HepG2 (cell line): Measurements from ENCODE around the gene TNNT3. TPM values are rescaled to one million over a fixed set of nuclear protein-coding genes. Genes with fewer than 3 reads are reported as not detected.

Experiments used
- CCAR2 ChIP-seq: fragments of 200-400 bp; formaldehyde crosslinking; optimal IDR thresholded peaks from 2 replicates; pipeline ENCODE3; 2018; ENCODE audit warnings: low read depth, mild to moderate bottlenecking, low read length, moderate library complexity
- ETV5 ChIP-seq: IDR thresholded peaks from 2 replicates; pipeline ENCODE4 v1.6.1; 2018; ENCODE audit warnings: missing biosample characterization, missing genetic modification reagents, inconsistent platforms, borderline replicate concordance
- EZH2 ChIP-seq: conservative IDR thresholded peaks from 2 replicates; pipeline ENCODE4 v1.6.1; 2012; ENCODE audit warnings: mild to moderate bottlenecking, low read depth, low read length, moderate library complexity
- GPN1 ChIP-seq: sonication (generic); formaldehyde crosslinking; IDR thresholded peaks from 2 replicates; pipeline ENCODE4 v1.5.1; 2020; ENCODE audit warnings: missing genetic modification reagents, borderline replicate concordance
- HNRNPK ChIP-seq: fragments of 200-400 bp; formaldehyde crosslinking; IDR thresholded peaks from 2 replicates; pipeline ENCODE4 v1.6.1; 2018; ENCODE audit warnings: low read length, low read depth, moderate library complexity, mild to moderate bottlenecking; ENCODE audit not compliant: poor library complexity, severe bottlenecking
- JDP2 ChIP-seq: sonication (generic); formaldehyde crosslinking; IDR thresholded peaks from 2 replicates; pipeline ENCODE4 v1.8.1; 2022; ENCODE audit warnings: missing genetic modification reagents, borderline replicate concordance
- MED1 ChIP-seq: sonication (generic); formaldehyde crosslinking; IDR thresholded peaks from 2 replicates; pipeline ENCODE4 v1.4.0; 2020; ENCODE audit warnings: missing genetic modification reagents
- MYPOP ChIP-seq: sonication (generic); formaldehyde crosslinking; IDR thresholded peaks from 2 replicates; pipeline ENCODE4 v1.8.1; 2023; ENCODE audit warnings: mild to moderate bottlenecking, moderate library complexity, missing genetic modification reagents
- PAWR ChIP-seq: sonication (generic); formaldehyde crosslinking; IDR thresholded peaks from 2 replicates; pipeline ENCODE4 v1.4.0; 2020; ENCODE audit warnings: missing genetic modification reagents, mild to moderate bottlenecking, borderline replicate concordance
- POLR2G ChIP-seq: fragments of 200-400 bp; formaldehyde crosslinking; IDR thresholded peaks from 2 replicates; pipeline ENCODE4 v1.6.1; 2018; ENCODE audit warnings: mild to moderate bottlenecking, low read depth, low read length, moderate library complexity
- RELA ChIP-seq: sonication (generic); formaldehyde crosslinking; IDR thresholded peaks from 2 replicates; pipeline ENCODE4 v1.4.0; 2020; ENCODE audit warnings: missing genetic modification reagents
- RFX3 ChIP-seq: IDR thresholded peaks from 2 replicates; pipeline ENCODE4 v1.6.1; 2016; ENCODE audit warnings: missing biosample characterization, missing genetic modification reagents
- SMAD1 ChIP-seq: sonication (generic); formaldehyde crosslinking; IDR thresholded peaks from 2 replicates; pipeline ENCODE4 v1.4.0; 2020; ENCODE audit warnings: missing genetic modification reagents, low read depth, mild to moderate bottlenecking, borderline replicate concordance
- SMYD3 ChIP-seq: sonication (generic); formaldehyde crosslinking; IDR thresholded peaks from 2 replicates; pipeline ENCODE4 v1.8.1; 2023; ENCODE audit warnings: mild to moderate bottlenecking, missing genetic modification reagents
- SRF ChIP-seq: IDR thresholded peaks from 2 replicates; pipeline ENCODE4 v1.6.1; 2011; ENCODE audit warnings: mild to moderate bottlenecking, low read depth, low read length, moderate library complexity
- SRY ChIP-seq: sonication (generic); formaldehyde crosslinking; IDR thresholded peaks from 2 replicates; pipeline ENCODE4 v1.8.0; 2022; ENCODE audit warnings: mild to moderate bottlenecking, missing genetic modification reagents
- THYN1 ChIP-seq: sonication (generic); formaldehyde crosslinking; IDR thresholded peaks from 2 replicates; pipeline ENCODE4 v1.8.1; 2023; ENCODE audit warnings: low read depth, mild to moderate bottlenecking, moderate library complexity, missing genetic modification reagents, borderline replicate concordance
- ZNF20 ChIP-seq: sonication (generic); formaldehyde crosslinking; IDR thresholded peaks from 2 replicates; pipeline ENCODE4 v1.4.0; 2020; ENCODE audit warnings: mild to moderate bottlenecking, moderate library complexity, missing genetic modification reagents
- polyA plus RNA-seq, 8 experiments: library from polyadenylated mRNA; depleted of rRNA in 3 of 8; stranded (reverse) in 7 of 8; unstranded in 1 of 8; fragments of >200 nt; fragmentation: Illumina TruSeq in 4 of 8; extraction: Trizol in 4 of 8; gene quantifications; 2 replicates each; pipeline versions ENCODE4 v1.2.1 to v1.2.3, GENCODE V29; 2011 to 2016; ENCODE audit warnings: low read depth in 4 of 8, missing spikeins in 1 of 8, mixed read lengths in 1 of 8; ENCODE audit not compliant: insufficient read depth in 1 of 8
- total RNA-seq, 5 experiments: library from RNA; depleted of rRNA; stranded (reverse); fragments of >200 nt; fragmentation: Illumina TruSeq; extraction: Trizol; gene quantifications; 2 replicates each; pipeline ENCODE4 v1.2.3, GENCODE V29; 2016; ENCODE audit warnings: low read depth in 1 of 5
- TF ChIP-seq, protein P1 (sequence below): sonication (generic); formaldehyde crosslinking; IDR thresholded peaks from 2 replicates; pipeline ENCODE4 v1.5.0; 2020; ENCODE audit warnings: missing genetic modification reagents
- TF ChIP-seq, protein P2 (sequence below): sonication (generic); formaldehyde crosslinking; IDR thresholded peaks from 2 replicates; pipeline ENCODE4 v1.4.0; 2020; ENCODE audit warnings: mild to moderate bottlenecking, missing genetic modification reagents, borderline replicate concordance
- TF ChIP-seq, protein P3 (sequence below): conservative IDR thresholded peaks from 2 replicates; pipeline ENCODE4 v1.6.1; 2018; ENCODE audit warnings: missing genetic modification reagents

The TNNT3 gene
- total and polyA plus RNA-seq, 2 of the 13 experiments (the other 11 are each of a cell fraction or from before 2014, with no cell fraction given): not detected

DNA sequence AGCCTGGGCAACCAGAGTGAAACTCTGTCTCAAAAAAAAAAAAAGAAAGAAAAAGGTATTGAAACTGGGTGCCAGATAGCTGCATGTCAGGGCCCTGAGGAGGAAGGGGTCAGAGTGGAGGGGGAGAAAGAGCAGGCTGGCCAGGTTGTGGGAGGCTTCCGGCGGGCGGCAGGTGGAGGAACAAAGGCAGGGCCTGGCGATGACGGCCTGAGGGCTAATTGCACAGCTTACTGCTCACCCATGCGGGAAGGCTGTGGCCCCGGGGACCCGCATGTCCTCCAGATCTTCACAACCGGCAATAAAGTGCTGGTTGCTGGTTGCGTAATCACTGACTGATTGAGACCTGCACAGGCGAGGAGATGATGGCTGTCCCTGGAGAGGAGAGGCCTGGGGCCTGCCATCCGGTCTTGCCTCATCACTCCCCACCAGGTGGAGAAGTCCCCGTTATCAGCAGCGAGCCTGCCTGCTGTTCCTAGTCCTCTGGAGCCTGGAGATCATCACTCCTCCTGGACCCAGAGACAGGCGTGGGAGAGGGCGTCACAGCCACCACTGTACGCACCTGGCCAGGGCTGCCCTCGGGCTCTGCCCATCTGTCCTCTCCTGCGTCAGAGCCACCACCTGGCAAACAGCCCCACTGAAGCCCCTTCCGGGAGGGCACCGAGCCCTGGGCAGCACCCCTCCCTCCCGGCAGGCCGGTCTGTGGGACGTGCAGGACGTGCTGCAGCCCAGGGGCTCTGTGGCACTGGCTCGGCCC lies 59.4 kb downstream of the TNNT3 start (continued):
- no peak for TF ChIP-seq MYPOP (CRISPR knock-in tag)
- TF ChIP-seq, protein P1, sequence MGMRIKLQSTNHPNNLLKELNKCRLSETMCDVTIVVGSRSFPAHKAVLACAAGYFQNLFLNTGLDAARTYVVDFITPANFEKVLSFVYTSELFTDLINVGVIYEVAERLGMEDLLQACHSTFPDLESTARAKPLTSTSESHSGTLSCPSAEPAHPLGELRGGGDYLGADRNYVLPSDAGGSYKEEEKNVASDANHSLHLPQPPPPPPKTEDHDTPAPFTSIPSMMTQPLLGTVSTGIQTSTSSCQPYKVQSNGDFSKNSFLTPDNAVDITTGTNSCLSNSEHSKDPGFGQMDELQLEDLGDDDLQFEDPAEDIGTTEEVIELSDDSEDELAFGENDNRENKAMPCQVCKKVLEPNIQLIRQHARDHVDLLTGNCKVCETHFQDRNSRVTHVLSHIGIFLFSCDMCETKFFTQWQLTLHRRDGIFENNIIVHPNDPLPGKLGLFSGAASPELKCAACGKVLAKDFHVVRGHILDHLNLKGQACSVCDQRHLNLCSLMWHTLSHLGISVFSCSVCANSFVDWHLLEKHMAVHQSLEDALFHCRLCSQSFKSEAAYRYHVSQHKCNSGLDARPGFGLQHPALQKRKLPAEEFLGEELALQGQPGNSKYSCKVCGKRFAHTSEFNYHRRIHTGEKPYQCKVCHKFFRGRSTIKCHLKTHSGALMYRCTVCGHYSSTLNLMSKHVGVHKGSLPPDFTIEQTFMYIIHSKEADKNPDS: no peak
- TF ChIP-seq, protein P2, sequence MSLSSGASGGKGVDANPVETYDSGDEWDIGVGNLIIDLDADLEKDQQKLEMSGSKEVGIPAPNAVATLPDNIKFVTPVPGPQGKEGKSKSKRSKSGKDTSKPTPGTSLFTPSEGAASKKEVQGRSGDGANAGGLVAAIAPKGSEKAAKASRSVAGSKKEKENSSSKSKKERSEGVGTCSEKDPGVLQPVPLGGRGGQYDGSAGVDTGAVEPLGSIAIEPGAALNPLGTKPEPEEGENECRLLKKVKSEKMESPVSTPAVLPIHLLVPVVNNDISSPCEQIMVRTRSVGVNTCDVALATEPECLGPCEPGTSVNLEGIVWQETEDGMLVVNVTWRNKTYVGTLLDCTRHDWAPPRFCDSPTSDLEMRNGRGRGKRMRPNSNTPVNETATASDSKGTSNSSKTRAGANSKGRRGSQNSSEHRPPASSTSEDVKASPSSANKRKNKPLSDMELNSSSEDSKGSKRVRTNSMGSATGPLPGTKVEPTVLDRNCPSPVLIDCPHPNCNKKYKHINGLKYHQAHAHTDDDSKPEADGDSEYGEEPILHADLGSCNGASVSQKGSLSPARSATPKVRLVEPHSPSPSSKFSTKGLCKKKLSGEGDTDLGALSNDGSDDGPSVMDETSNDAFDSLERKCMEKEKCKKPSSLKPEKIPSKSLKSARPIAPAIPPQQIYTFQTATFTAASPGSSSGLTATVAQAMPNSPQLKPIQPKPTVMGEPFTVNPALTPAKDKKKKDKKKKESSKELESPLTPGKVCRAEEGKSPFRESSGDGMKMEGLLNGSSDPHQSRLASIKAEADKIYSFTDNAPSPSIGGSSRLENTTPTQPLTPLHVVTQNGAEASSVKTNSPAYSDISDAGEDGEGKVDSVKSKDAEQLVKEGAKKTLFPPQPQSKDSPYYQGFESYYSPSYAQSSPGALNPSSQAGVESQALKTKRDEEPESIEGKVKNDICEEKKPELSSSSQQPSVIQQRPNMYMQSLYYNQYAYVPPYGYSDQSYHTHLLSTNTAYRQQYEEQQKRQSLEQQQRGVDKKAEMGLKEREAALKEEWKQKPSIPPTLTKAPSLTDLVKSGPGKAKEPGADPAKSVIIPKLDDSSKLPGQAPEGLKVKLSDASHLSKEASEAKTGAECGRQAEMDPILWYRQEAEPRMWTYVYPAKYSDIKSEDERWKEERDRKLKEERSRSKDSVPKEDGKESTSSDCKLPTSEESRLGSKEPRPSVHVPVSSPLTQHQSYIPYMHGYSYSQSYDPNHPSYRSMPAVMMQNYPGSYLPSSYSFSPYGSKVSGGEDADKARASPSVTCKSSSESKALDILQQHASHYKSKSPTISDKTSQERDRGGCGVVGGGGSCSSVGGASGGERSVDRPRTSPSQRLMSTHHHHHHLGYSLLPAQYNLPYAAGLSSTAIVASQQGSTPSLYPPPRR (CRISPR knock-in tag): no peak
- no peak for TF ChIP-seq THYN1
- TF ChIP-seq ZNF20 (CRISPR knock-in tag): no peak
- no peak for TF ChIP-seq RELA (CRISPR knock-in tag)
- TF ChIP-seq RFX3 (CRISPR knock-in tag): no peak
- no peak for TF ChIP-seq SMYD3 (CRISPR knock-in tag)
- no peak for TF ChIP-seq CCAR2
- TF ChIP-seq GPN1 (CRISPR knock-in tag): no peak
- TF ChIP-seq MED1 (CRISPR knock-in tag): peak; percentile 82
- no peak for TF ChIP-seq EZH2
- no peak for TF ChIP-seq SRY (CRISPR knock-in tag)
- TF ChIP-seq ETV5 (CRISPR knock-in tag): peak; percentile 71
- TF ChIP-seq PAWR: no peak
- no peak for TF ChIP-seq POLR2G
- TF ChIP-seq SMAD1 (CRISPR knock-in tag): no peak
- TF ChIP-seq SRF: no peak
- TF ChIP-seq HNRNPK: no peak
- TF ChIP-seq, protein P3, sequence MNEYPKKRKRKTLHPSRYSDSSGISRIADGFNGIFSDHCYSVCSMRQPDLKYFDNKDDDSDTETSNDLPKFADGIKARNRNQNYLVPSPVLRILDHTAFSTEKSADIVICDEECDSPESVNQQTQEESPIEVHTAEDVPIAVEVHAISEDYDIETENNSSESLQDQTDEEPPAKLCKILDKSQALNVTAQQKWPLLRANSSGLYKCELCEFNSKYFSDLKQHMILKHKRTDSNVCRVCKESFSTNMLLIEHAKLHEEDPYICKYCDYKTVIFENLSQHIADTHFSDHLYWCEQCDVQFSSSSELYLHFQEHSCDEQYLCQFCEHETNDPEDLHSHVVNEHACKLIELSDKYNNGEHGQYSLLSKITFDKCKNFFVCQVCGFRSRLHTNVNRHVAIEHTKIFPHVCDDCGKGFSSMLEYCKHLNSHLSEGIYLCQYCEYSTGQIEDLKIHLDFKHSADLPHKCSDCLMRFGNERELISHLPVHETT (CRISPR knock-in tag): no peak
- no peak for TF ChIP-seq JDP2 (CRISPR knock-in tag)
